GM12891 (cell line): ENCODE results near the gene RCE1.

Source experiments
- DNase-seq: peaks from one replicate; pipeline ENCODE4 v3.0.0; 2011; ENCODE audit warnings: low spot score; ENCODE audit not compliant: insufficient read length
- FAIRE-seq: peaks from 2 replicates; lab custom pipeline; 2011; peaks lifted over from hg19 to GRCh38; lab: Jason Lieb, UNC
- PAX5 ChIP-seq: IDR thresholded peaks from 2 replicates; pipeline ENCODE4 v1.6.1; 2011; ENCODE audit warnings: low read length, moderate library complexity, mild to moderate bottlenecking; ENCODE audit not compliant: insufficient read depth, severe bottlenecking
- POLR2A ChIP-seq: IDR thresholded peaks from 2 replicates; pipeline ENCODE4 v1.6.1; 2011; ENCODE audit warnings: low read depth, low read length, control low read depth
- POLR2AphosphoS5 ChIP-seq: IDR thresholded peaks from 2 replicates; pipeline ENCODE4 v1.6.1; 2011; ENCODE audit warnings: low read depth, low read length, control low read depth
- POU2F2 ChIP-seq: IDR thresholded peaks from 2 replicates; pipeline ENCODE4 v1.6.1; 2011; ENCODE audit warnings: low read depth, mild to moderate bottlenecking, control low read depth, low read length, moderate library complexity
- SPI1 ChIP-seq: IDR thresholded peaks from 2 replicates; pipeline ENCODE4 v1.6.1; 2011; ENCODE audit warnings: low read depth, low read length, control low read depth
- TAF1 ChIP-seq: IDR thresholded peaks from 2 replicates; pipeline ENCODE4 v1.6.1; 2011; ENCODE audit warnings: low read depth, low read length, control low read depth

The RCE1 gene

GRCh38 chr11:66870616-66871520 is 27.6 kb downstream of the RCE1 start:
- no peak for DNase-seq
- FAIRE-seq = no peak
- no peak for TF ChIP-seq TAF1

DNA sequence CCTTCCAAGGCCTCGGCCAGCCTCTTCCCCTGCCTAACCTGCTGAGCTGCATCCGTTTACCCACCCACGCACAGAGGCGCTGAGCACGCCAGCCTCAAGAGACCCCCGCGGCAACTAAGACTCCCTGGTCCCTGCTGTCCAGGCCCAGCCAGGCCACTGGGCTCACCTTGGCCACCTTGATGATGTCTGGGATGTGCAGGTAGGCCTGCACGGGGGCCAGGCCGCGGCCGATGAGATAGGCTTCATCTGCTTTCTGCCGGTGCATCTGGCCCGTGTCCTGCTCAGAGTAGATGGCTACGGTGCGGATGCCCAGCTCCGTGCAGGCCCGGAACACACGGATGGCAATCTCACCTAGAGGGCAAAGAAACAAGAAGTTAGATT is 28.3 kb downstream of the RCE1 start:
- DNase-seq (no peak), FAIRE-seq (no peak)
- TF ChIP-seq POLR2AphosphoS5 (no peak), POLR2A (no peak), PAX5 (no peak), POU2F2 (no peak), SPI1 (no peak)

DNA sequence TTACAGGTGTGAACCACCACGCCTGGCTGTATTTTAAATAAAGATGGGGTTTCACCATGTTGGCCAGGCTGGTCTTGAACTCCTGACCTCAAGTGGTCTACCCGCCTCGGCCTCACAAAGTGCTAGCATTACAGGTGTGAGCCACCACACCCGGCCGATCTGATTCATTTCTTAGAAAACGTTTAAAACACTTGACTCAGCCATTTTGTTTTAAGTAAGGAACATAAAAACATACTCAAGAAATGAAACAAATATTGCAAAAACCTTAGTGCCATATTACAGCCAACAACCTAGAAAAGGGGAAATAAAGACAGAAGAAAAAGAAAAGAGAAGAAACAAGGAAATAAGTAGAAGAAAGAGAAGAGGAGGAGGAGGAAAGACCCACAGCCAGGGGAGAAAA is 31.0 kb downstream of the RCE1 start:
- FAIRE-seq = no peak
- no peak for TF ChIP-seq POU2F2
- no peak for TF ChIP-seq SPI1
- no peak for TF ChIP-seq PAX5
- no peak for TF ChIP-seq TAF1

GRCh38 chr11:66875378-66875777 is 32.1 kb downstream of the RCE1 start:
- DNase-seq (no peak), FAIRE-seq (no peak)
- no peak for TF ChIP-seq PAX5
- no peak for TF ChIP-seq POLR2A
- TF ChIP-seq POLR2AphosphoS5 = no peak
- TF ChIP-seq SPI1 = no peak
- TF ChIP-seq POU2F2 = no peak
- no peak for TF ChIP-seq TAF1

More for the DNA sequence above, 31.0 kb downstream of the RCE1 start:
- no peak for DNase-seq

DNA sequence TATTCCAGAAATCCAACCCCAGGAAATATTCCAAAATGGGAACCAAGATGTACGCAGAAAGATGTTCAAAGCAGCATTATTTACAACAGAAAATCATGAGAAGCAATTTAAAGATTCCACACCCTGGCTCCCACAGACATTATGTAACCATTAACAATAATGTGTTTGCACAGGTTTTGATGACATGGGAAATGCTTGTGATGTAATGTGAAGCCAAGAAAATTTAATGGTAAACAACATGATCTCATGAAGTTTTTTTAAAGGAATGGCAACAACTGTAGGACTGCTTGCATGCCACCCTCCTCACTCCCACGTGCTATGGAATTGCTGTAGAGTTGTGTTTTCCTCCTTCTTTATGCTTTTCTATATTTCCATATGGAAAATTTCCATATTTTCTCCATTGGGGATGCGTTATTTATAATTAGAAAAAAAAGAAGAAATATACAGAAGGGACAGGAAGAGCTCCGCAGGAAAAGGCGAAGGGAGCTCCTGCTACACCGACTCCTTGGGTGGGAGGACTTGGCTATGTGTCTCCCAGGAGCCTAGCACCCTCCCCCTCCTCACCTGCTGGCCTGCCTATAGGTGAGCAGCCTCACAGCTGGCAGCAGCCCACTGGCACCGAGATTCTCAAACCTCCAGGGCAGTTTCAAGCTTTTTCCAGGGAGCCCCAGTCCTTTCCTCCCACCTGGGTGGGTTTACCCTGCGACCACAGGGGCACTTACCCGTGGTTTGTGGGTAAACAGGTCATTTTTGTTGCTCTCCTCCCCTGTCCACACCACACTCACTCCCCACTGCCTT is 34.5 kb downstream of the RCE1 start:
- DNase-seq (no peak), FAIRE-seq (no peak)
- TF ChIP-seq POLR2A = no peak
- TF ChIP-seq POU2F2 = no peak
- no peak for TF ChIP-seq POLR2AphosphoS5
- no peak for TF ChIP-seq SPI1
- no peak for TF ChIP-seq TAF1
- no peak for TF ChIP-seq PAX5

- DNase-seq = no peak
- FAIRE-seq = no peak
- TF ChIP-seq POU2F2 (no peak), POLR2AphosphoS5 (no peak), POLR2A (no peak), PAX5 (no peak), TAF1 (no peak), SPI1 (no peak)
These were observed 35.2 kb downstream of the RCE1 start for GRCh38 chr11:66878474-66878873.

- DNase-seq (no peak), FAIRE-seq (no peak)
- TF ChIP-seq POLR2AphosphoS5 (no peak), POU2F2 (no peak), PAX5 (no peak), SPI1 (no peak), POLR2A (no peak), TAF1 (no peak)
These were observed 35.8 kb downstream of the RCE1 start for GRCh38 chr11:66879000-66879399.

DNA sequence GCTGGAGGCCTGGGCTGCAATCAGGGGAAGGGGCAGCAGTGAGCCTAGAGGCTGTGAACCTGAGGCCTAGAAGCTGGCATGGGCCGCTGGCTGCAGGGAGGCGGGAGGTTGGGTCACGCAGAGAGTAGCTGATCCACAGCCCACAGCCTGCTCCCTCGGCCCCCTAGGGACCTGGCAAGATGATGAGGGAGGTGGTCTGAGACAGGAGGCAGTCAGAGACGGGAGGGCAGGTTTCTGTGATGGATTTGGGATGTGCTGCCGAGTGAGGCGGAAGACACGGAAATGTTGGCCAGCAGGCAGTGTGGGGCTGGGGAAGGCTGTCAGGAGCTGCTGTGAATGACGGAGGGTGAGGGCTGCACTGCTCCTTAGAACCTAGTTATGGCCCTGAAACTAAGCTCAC is 36.3 kb downstream of the RCE1 start:
- TF ChIP-seq PAX5 = no peak
- no peak for TF ChIP-seq POLR2AphosphoS5
- TF ChIP-seq SPI1 = no peak
- no peak for TF ChIP-seq POU2F2
- TF ChIP-seq TAF1 = no peak
- TF ChIP-seq POLR2A = no peak
- no peak for FAIRE-seq
- no peak for DNase-seq

- no peak for FAIRE-seq
- TF ChIP-seq POLR2A = no peak
- no peak for TF ChIP-seq TAF1
- TF ChIP-seq POLR2AphosphoS5 = no peak
- no peak for TF ChIP-seq SPI1
- no peak for TF ChIP-seq POU2F2
- no peak for DNase-seq
These were observed 36.8 kb downstream of the RCE1 start for GRCh38 chr11:66879999-66880398.

DNA sequence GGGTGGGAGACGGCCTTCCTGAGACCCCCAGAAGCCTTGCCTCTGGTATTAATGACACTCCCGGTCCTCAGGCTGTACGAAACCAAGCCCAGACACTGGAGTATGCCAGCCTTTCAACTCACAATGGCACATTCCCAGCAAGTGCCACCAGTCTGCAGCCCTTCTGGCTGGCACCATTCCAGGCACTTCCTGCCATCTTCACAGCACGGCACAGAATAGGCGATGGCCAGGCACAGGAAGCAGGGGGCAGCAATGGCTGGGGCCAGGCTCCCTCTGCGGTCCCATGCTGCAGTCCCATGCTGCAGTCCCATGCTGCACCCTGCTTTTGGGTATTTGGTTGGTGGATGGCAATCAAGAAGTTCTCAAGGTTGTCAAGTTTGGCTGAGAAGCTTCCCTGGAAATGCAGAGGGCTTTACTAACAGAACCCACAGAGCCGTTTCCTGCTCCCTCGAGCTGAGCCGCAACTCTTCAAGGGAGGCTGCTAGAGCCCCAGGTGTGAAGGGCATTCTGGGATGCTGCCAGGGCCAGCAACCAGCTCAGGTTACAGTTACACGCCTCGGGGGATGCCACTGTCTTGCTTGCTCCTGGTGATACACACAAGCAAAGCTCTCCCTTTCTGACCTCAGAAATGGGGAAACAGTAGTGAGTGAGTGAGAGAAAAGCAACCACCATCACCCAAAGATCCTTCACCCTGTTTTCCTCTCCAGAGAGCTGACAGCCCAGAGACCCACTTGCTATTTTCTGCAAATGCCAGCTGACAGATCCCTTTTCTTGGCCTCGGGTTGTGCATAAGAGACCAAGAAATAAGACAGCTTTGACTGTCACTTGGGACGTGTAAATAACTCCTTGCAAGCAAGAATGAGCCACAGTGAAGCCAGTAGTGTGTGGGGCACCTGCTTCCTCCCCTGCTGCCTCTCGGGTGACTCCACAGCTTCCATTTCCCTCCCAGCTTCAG is 37.5 kb downstream of the RCE1 start:
- DNase-seq (no peak), FAIRE-seq (no peak)
- no peak for TF ChIP-seq TAF1
- TF ChIP-seq POLR2A = no peak
- TF ChIP-seq POLR2AphosphoS5 = no peak
- no peak for TF ChIP-seq POU2F2
- TF ChIP-seq PAX5 = no peak
- no peak for TF ChIP-seq SPI1
